Right lobe of liver (tissue), 4 donors: ENCODE data around the gene ZFP36.

Experiments
- CTCF ChIP-seq, 4 donors: fragments of 200-600 bp in 3 of 4; fragments of 450-650 bp in 1 of 4; IDR thresholded peaks; one replicate each; pipeline versions ENCODE4 v1.5.1 to v1.8.0; 2016 to 2022; ENCODE audit warnings: antibody characterized with exemption in 4 of 4, mild to moderate bottlenecking in 2 of 4
- POLR2A ChIP-seq: fragments of 450-650 bp; IDR thresholded peaks from one replicate; pipeline ENCODE4 v1.6.1; 2017; ENCODE audit warnings: antibody characterized with exemption, mild to moderate bottlenecking
- donor health status: DM: no; HTN: no; CAD: no.
- donor health status: DM: no; HTN: no; CAD: no.
- donor health status: DM: no; HTN: yes; CAD: no.

DNA sequence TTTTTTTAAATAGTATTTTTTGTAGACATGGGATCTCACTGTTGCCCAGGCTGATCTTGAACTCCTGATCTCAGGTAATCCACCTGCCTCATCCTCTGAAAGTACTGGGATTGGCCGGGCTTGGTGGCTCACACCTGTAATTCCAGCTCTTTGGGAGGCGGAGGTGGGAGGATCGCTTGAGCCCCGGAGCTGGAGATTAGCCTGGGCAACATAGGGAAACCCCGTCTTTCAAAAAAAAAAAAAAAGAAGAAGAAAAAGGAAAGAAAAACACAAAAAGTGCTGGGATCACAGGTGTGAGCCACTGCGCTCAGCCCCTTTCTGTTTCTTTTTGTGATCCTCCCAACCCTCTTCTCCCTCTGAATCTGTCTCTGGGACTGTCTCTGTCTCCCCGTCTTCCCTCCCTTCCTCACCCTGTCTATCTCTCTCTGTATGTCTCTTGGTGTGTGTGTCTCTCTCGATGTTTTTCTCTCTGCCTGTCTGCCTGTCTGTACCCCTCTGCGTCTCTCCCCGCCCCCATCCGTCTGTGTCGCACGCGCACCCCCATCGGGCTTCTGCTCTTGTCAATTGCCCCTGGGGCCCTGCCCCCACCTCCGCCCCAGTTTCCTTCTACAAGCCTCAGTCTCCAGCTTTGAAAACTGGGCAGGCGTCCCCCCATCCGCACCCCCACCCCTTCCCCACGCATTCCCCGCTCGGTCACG, 540 bp upstream of the ZFP36 start:
- TF ChIP-seq POLR2A, result no peak
- TF ChIP-seq CTCF (IDR thresholded peaks at IDR 0.05), result no peak
